ENCODE measurements around the gene DSTN. TPM values are rescaled to one million over a fixed set of nuclear protein-coding genes. Genes with fewer than 3 reads are reported as not detected.

Gene DSTN
- total RNA-seq, 1 donor = 550 TPM

- H3K4me3 ChIP-seq (ENCODE audit: low read depth, low read length) = no peak overlapping the region
- TF ChIP-seq, protein P1, sequence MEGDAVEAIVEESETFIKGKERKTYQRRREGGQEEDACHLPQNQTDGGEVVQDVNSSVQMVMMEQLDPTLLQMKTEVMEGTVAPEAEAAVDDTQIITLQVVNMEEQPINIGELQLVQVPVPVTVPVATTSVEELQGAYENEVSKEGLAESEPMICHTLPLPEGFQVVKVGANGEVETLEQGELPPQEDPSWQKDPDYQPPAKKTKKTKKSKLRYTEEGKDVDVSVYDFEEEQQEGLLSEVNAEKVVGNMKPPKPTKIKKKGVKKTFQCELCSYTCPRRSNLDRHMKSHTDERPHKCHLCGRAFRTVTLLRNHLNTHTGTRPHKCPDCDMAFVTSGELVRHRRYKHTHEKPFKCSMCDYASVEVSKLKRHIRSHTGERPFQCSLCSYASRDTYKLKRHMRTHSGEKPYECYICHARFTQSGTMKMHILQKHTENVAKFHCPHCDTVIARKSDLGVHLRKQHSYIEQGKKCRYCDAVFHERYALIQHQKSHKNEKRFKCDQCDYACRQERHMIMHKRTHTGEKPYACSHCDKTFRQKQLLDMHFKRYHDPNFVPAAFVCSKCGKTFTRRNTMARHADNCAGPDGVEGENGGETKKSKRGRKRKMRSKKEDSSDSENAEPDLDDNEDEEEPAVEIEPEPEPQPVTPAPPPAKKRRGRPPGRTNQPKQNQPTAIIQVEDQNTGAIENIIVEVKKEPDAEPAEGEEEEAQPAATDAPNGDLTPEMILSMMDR (IDR thresholded peaks at IDR 0.05; ENCODE audit: insufficient read depth, low read depth, low read length) = no peak
- no peak for DNase-seq (ENCODE audit: low read depth)
Measured at GRCh38 chr20:17621229-17621968, 51.5 kb downstream of the DSTN start.

DNA sequence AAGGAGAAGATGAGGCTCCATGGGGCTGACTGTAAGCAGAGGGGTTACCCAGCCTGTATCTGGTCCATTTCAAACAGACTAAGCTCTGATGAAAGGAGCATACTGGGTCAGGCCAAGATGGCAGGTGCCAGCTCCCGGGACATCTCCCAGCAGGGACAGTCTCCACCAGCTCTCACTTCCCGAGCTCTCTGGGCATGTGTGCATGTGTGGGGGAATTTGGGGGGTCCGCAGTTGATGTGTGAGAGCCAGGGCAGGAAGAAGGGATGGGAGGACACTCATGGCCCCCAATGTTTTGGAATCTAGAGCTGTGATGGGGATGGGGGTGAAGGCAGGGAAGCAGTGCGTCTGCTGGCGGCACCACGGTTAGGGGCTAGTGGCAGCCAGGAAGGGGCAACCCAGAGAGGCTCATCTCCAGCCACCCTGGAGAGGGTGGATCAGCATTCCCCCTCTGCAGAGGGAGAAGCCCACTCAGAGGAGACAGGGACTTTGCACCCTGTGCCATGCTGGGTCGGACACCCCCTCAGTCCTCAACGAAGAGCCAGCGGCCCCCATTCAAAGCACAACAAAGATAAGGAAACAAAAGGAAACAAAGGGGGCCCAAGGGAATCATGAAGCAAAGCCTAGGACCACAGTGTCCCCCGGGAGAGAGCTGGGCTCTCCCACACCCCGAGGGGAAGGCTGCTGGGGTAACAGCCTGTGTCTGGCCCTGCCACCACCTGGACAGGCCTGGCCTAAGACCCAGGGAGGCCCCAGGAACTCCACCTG lies 52.4 kb downstream of the DSTN start:
- no peak overlapping the region for H3K4me3 ChIP-seq (ENCODE audit: low read depth, low read length)
- DNase-seq (ENCODE audit: low read depth) = no peak
- TF ChIP-seq, protein P1 (IDR thresholded peaks at IDR 0.05; ENCODE audit: insufficient read depth, low read depth, low read length) = no peak

- TF ChIP-seq, protein P1 (IDR thresholded peaks at IDR 0.05; ENCODE audit: insufficient read depth, low read depth, low read length) = no peak
Measured at GRCh38 chr20:17622851-17623508, 53.1 kb downstream of the DSTN start.

GRCh38 chr20:17624070-17624469 lies 54.2 kb downstream of the DSTN start:
- TF ChIP-seq, protein P1 (IDR thresholded peaks at IDR 0.05; ENCODE audit: insufficient read depth, low read depth, low read length) = no peak
- DNase-seq (ENCODE audit: low read depth) = no peak
- H3K4me3 ChIP-seq (ENCODE audit: low read depth, low read length) = no peak overlapping the region

More at GRCh38 chr20:17622851-17623508, 53.1 kb downstream of the DSTN start:
- H3K4me3 ChIP-seq (ENCODE audit: low read depth, low read length) = no peak overlapping the region
- no peak for DNase-seq (ENCODE audit: low read depth)

GRCh38 chr20:17624551-17625245 lies 54.8 kb downstream of the DSTN start:
- TF ChIP-seq, protein P1 (IDR thresholded peaks at IDR 0.05; ENCODE audit: insufficient read depth, low read depth, low read length) = no peak
- H3K4me3 ChIP-seq (ENCODE audit: low read depth, low read length) = no peak overlapping the region
- no peak for DNase-seq (ENCODE audit: low read depth)

- H3K4me3 ChIP-seq (ENCODE audit: low read depth, low read length) = no peak overlapping the region
- no peak for DNase-seq (ENCODE audit: low read depth)
- TF ChIP-seq, protein P1 (IDR thresholded peaks at IDR 0.05; ENCODE audit: insufficient read depth, low read depth, low read length) = no peak
Measured at GRCh38 chr20:17625246-17626051, 55.6 kb downstream of the DSTN start.
